Progenitor cell of endocrine pancreas (in vitro differentiated cells): ENCODE results near the gene GPX4. TPM values are rescaled to one million over a fixed set of nuclear protein-coding genes. Genes with fewer than 3 reads are reported as not detected.
A peak's percentile ranks its signal among the peaks of the same experiment; 100 is the strongest.

Experiments used
- DNase-seq: peaks from one replicate; pipeline ENCODE4 v3.0.0; 2021; ENCODE audit warnings: low spot score; ENCODE audit not compliant: unreplicated experiment
- H3K27ac Mint-ChIP-seq: 2 replicates; pipeline ENCODE4 v1.8.0; 2021; ENCODE audit warnings: mild to moderate bottlenecking, moderate library complexity, mixed read lengths
- H3K27me3 Mint-ChIP-seq: 2 replicates; pipeline ENCODE4 v1.8.0; 2021; ENCODE audit warnings: mixed read lengths
- H3K36me3 Mint-ChIP-seq: 2 replicates; pipeline ENCODE4 v1.8.0; 2022; ENCODE audit warnings: mixed read lengths; ENCODE audit not compliant: insufficient read depth
- H3K4me1 Mint-ChIP-seq: 2 replicates; pipeline ENCODE4 v1.8.0; 2021; ENCODE audit warnings: low read depth, mixed read lengths
- H3K4me3 Mint-ChIP-seq: 2 replicates; pipeline ENCODE4 v1.8.0; 2021; ENCODE audit warnings: low read depth, mild to moderate bottlenecking, moderate library complexity, mixed read lengths
- H3K9me3 Mint-ChIP-seq: 2 replicates; pipeline ENCODE4 v1.8.0; 2021; ENCODE audit warnings: low read depth, mixed read lengths
- total RNA-seq: library from RNA; stranded (reverse); gene quantifications from 2 replicates; pipeline ENCODE4 v1.2.1, GENCODE V29; 2021
- TF ChIP-seq, protein P1 (sequence below): fragments of 200-600 bp; sonication (generic); IDR thresholded peaks from one replicate; pipeline ENCODE4 v1.5.0; 2021; ENCODE audit warnings: antibody characterized with exemption, mild to moderate bottlenecking; ENCODE audit not compliant: unreplicated experiment

GPX4 gene
- total RNA-seq, 1 donor from 2014 or later = 231 TPM

DNA sequence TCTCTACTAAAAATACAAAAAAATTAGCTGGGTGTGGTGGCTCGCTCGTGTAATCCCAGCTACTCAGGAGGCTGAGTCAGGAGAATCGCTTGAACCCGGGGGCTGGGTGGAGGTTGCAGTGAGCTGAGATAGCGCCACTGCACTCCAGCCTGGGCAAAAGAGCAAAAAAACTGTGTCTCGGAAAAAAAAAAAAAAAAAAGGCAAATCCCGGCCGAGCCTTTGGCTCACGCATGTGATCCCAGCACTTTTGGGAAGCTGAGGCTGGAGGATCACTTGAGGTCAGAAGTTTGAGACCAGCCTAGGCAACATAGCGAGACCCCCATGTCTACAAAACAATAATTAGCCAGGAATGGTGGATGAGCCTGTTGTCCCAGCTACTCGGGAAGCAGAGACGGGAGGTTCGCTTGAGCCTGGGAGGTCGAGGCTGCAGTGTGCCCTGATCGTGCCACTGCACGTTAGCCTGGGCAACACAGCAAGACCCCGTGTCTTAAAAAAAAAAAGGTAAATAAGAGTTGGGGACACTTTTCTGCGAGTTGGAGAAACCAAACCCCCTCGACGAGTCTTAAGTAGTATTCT is 574 bp upstream of the GPX4 start:
- no peaks in the 10 kb centered on the region for H3K9me3 Mint-ChIP-seq
- peak overlapping the region; percentile 94 for H3K27ac Mint-ChIP-seq
- peak overlapping the region; percentile 50 for H3K4me3 Mint-ChIP-seq
- H3K27me3 Mint-ChIP-seq = no peaks in the 10 kb centered on the region
- no peak for DNase-seq
- H3K36me3 Mint-ChIP-seq = no peaks in the 10 kb centered on the region
- TF ChIP-seq, protein P1, sequence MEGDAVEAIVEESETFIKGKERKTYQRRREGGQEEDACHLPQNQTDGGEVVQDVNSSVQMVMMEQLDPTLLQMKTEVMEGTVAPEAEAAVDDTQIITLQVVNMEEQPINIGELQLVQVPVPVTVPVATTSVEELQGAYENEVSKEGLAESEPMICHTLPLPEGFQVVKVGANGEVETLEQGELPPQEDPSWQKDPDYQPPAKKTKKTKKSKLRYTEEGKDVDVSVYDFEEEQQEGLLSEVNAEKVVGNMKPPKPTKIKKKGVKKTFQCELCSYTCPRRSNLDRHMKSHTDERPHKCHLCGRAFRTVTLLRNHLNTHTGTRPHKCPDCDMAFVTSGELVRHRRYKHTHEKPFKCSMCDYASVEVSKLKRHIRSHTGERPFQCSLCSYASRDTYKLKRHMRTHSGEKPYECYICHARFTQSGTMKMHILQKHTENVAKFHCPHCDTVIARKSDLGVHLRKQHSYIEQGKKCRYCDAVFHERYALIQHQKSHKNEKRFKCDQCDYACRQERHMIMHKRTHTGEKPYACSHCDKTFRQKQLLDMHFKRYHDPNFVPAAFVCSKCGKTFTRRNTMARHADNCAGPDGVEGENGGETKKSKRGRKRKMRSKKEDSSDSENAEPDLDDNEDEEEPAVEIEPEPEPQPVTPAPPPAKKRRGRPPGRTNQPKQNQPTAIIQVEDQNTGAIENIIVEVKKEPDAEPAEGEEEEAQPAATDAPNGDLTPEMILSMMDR = no peak
- H3K4me1 Mint-ChIP-seq = peaks cover 24% of the 10 kb centered on the region

DNA sequence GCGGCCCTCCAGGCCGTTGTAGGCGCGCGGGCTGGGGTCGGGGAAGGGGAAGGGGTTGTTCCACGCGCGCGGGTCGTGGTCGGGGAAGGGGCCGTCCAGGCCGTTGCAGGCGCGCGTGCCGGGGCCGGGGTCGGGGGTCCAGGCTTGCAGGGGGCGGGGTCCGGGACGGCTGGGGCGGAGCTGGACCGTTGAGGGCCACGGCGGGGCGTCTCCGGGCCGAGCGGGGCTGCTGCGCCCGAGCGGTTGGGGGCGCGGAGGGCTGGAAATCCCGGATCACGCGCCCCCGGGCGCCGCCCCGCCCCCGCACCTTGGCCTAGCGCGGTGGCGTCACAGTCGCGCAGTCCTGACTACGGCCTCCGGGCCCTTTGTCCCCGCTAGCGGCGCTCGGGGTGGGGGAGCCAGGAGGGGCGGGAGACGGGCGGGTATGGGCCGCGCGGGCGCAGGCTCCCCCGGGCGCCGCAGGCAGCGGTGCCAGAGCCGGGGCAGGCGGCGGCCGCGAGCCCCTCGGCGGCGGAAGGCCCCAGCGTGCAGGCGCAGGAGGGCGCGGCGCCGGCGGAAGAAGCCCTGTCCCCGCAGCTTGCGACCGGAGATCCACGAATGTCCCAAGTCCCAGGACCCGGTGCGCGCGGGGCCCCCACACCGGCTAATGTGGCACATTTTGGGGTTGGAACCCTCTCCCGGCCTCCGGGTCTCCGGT is 665 bp downstream of the GPX4 start:
- H3K4me3 Mint-ChIP-seq = peak overlapping the region; percentile 76
- DNase-seq = peak; percentile 74
- no peaks in the 10 kb centered on the region for H3K27me3 Mint-ChIP-seq
- peaks cover 16% of the 10 kb centered on the region for H3K4me1 Mint-ChIP-seq
- H3K27ac Mint-ChIP-seq = peak overlapping the region; percentile 80
- H3K9me3 Mint-ChIP-seq = no peaks in the 10 kb centered on the region
- TF ChIP-seq, protein P1 = peak; percentile 14
- H3K36me3 Mint-ChIP-seq = no peaks in the 10 kb centered on the region

DNA sequence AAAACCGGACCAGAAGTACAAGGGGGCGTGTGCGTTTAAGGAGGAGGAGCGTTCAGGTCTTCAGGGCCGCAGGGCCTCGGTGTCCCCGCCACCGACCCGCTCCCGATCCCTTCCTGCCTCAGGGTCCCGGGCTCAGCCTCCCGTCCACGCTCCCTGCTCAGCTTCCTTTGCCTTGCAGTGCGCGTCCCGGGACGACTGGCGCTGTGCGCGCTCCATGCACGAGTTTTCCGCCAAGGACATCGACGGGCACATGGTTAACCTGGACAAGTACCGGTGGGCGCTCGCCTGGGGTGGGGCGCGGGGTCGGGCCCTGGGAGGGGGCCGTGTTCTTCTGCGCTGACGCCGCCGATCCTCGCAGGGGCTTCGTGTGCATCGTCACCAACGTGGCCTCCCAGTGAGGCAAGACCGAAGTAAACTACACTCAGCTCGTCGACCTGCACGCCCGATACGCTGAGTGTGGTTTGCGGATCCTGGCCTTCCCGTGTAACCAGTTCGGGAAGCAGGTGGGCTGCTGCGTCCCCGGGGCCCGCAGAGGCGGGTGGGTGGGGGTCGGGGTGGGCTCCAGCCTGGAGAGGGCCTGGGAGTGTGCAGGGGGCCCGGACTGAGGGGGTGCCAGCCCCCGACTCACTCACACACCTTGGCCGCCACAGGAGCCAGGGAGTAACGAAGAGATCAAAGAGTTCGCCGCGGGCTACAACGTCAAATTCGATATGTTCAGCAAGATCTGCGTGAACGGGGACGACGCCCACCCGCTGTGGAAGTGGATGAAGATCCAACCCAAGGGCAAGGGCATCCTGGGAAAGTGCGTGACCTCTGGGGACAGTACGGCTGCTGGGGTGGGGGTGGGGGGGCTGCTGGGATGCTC is 1.4 kb downstream of the GPX4 start:
- peak overlapping the region; percentile 76 for H3K4me3 Mint-ChIP-seq
- DNase-seq = no peak
- H3K4me1 Mint-ChIP-seq = peaks cover 16% of the 10 kb centered on the region
- no peaks in the 10 kb centered on the region for H3K9me3 Mint-ChIP-seq
- H3K36me3 Mint-ChIP-seq = no peaks in the 10 kb centered on the region
- peak overlapping the region; percentile 80 for H3K27ac Mint-ChIP-seq
- H3K27me3 Mint-ChIP-seq = no peaks in the 10 kb centered on the region
- TF ChIP-seq, protein P1 = no peak

DNA sequence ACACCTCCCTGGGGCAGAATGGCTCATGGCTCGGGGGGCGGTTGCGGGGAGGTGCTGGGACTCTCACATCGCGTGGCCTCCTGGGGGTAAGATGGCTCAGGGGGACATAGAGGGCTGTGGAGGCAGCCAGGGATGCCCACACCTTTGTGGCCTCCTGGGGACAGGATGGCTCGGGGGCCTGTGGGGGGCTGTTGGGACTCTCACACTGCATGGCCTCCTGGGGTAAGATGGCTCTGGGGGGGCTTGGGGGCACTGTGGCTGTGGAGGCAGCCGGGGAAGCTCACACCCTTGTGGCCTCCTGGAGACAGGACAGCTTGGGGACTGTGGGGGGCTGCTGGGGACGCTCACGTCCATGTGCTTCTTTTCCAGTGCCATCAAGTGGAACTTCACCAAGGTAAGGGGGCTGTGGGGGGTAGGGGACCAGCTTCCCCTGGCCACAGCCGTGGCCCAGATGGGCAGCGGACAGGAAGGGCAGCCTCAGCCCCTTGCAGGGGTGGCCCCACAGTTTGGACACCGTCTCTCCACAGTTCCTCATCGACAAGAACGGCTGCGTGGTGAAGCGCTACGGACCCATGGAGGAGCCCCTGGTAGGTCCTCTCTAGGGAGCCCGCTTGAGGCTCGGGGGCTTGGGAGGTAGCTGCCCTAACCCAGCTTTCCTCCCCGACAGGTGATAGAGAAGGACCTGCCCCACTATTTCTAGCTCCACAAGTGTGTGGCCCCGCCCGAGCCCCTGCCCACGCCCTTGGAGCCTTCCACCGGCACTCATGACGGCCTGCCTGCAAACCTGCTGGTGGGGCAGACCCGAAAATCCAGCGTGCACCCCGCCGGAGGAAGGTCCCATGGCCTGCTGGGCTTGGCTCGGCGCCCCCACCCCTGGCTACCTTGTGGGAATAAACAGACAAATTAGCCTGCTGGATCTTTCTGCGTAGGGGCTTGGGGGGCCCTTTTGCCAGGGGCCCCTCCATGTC is 2.4 kb downstream of the GPX4 start:
- H3K4me3 Mint-ChIP-seq = peak overlapping the region; percentile 42
- H3K4me1 Mint-ChIP-seq = peaks cover 16% of the 10 kb centered on the region
- H3K9me3 Mint-ChIP-seq = no peaks in the 10 kb centered on the region
- no peaks in the 10 kb centered on the region for H3K27me3 Mint-ChIP-seq
- TF ChIP-seq, protein P1 = no peak
- H3K36me3 Mint-ChIP-seq = no peaks in the 10 kb centered on the region
- DNase-seq = no peak
- H3K27ac Mint-ChIP-seq = no peak overlapping the region
